ENCODE results near the gene GPC5. TPM values are rescaled to one million over a fixed set of nuclear protein-coding genes. Genes with fewer than 3 reads are reported as not detected.

The GPC5 gene
- total and polyA plus RNA-seq, 2 donors (not counting 3 experiments of a cell fraction or from before 2014, with no cell fraction given): 0.59 to 0.97 TPM

GRCh38 chr13:92433963-92434362 lies 1035.5 kb downstream of the GPC5 start:
- Histone ChIP-seq H3K4me2 (ENCODE audit: insufficient read depth, low read length) (no peak overlapping the region), H3K4me3 (replicated peaks in 1 of 3; ENCODE audit: insufficient read depth in 1 of 3, low read depth in 1 of 3, low read length in 3 of 3) (no peak overlapping the region), H3K79me2 (ENCODE audit: control insufficient read depth, insufficient read depth, low read length) (no peaks in the 10 kb centered on the region), H3K4me1 (ENCODE audit: control insufficient read depth, extremely low read depth, insufficient read depth, low read length) (no peaks in the 10 kb centered on the region), H4K20me1 (replicated peaks; ENCODE audit: control insufficient read depth, extremely low read depth, insufficient read depth, low read length) (no peaks in the 10 kb centered on the region), H3K36me3 (ENCODE audit: control insufficient read depth in 2 of 2, extremely low read depth in 1 of 2, insufficient read depth in 2 of 2, low read length in 2 of 2) (no peaks in the 10 kb centered on the region), H3K27me3 (ENCODE audit: control insufficient read depth in 2 of 2, insufficient read depth in 2 of 2, low read length in 2 of 2) (no peaks in the 10 kb centered on the region), H3K9ac (replicated peaks; ENCODE audit: extremely low read depth, insufficient read depth, low read length) (no peak overlapping the region), H3K9me3 (replicated peaks; ENCODE audit: control insufficient read depth, insufficient read depth, low read length) (peaks cover 4% of the 10 kb centered on the region), H3K27ac (ENCODE audit: insufficient read depth, low read depth, low read length) (no peak overlapping the region), H2AFZ (ENCODE audit: low read depth, low read length) (no peak overlapping the region), H3K9me1 (replicated peaks; ENCODE audit: control insufficient read depth, extremely low read depth, insufficient read depth, low read length) (no peaks in the 10 kb centered on the region)
- CTCF ChIA-PET: no interaction called here
- intact Hi-C loops (cut with micrococcal nuclease) (no loop called here), dilution Hi-C loops (cut with MboI; ENCODE audit: extremely low pct_ligation_motif_present, low sequenced_read_pairs) (no loop called here)
- TF ChIP-seq CTCF (IDR thresholded peaks at IDR 0.05; ENCODE audit: extremely low read depth in 1 of 2, insufficient read depth in 1 of 2, low read depth in 1 of 2, low read length in 2 of 2) (no peak), GATA2 (IDR thresholded peaks at IDR 0.05; ENCODE audit: insufficient read depth, insufficient read length, low read depth, low read length) (no peak), EZH2 (IDR thresholded peaks at IDR 0.05; ENCODE audit: borderline replicate concordance, low read depth, low read length, severe bottlenecking) (no peak), POLR2A (IDR thresholded peaks at IDR 0.05; ENCODE audit: low read depth, low read length) (no peak), MAX (IDR thresholded peaks at IDR 0.05; ENCODE audit: insufficient read depth, insufficient read length) (no peak), JUN (IDR thresholded peaks at IDR 0.05; ENCODE audit: borderline replicate concordance, insufficient read depth, insufficient read length, low read depth) (no peak), POLR2AphosphoS5 (IDR thresholded peaks at IDR 0.05; ENCODE audit: insufficient read depth, low read depth, low read length) (no peak), MYC (IDR thresholded peaks at IDR 0.05; ENCODE audit: low read depth, low read length) (no peak), FOS (IDR thresholded peaks at IDR 0.05; ENCODE audit: borderline replicate concordance, insufficient read depth, low read length) (no peak)
- BruUV-seq (replicated peaks): no TSS peak
- DNase-seq (ENCODE audit: low read depth, low spot score): no peak
- POLR2A ChIA-PET: no interaction called here
- no peak for FAIRE-seq

Data from endothelial cell of umbilical vein (primary cell).